Pons (tissue), 1 donor: ENCODE results near the gene DNAJC11.
"Not testable (repeated sequence)": the region's sequence is repeated elsewhere in the genome, so short reads cannot be mapped to it uniquely, and the experiment has no call there.

ENCODE experiments used
- DNase-seq: peaks from one replicate; pipeline ENCODE4 v3.0.0-alpha.2; 2016; ENCODE audit warnings: low spot score

DNAJC11 gene, protein sequence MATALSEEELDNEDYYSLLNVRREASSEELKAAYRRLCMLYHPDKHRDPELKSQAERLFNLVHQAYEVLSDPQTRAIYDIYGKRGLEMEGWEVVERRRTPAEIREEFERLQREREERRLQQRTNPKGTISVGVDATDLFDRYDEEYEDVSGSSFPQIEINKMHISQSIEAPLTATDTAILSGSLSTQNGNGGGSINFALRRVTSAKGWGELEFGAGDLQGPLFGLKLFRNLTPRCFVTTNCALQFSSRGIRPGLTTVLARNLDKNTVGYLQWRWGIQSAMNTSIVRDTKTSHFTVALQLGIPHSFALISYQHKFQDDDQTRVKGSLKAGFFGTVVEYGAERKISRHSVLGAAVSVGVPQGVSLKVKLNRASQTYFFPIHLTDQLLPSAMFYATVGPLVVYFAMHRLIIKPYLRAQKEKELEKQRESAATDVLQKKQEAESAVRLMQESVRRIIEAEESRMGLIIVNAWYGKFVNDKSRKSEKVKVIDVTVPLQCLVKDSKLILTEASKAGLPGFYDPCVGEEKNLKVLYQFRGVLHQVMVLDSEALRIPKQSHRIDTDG

GRCh38 chr1:6701437-6702153 lies at the start of gene DNAJC11:
Gene DNAJC11 (minus strand): TSS chr1:6701816. CDS start chr1:6701800, 16 bp downstream.
- DNase-seq = peak; percentile 82

DNA sequence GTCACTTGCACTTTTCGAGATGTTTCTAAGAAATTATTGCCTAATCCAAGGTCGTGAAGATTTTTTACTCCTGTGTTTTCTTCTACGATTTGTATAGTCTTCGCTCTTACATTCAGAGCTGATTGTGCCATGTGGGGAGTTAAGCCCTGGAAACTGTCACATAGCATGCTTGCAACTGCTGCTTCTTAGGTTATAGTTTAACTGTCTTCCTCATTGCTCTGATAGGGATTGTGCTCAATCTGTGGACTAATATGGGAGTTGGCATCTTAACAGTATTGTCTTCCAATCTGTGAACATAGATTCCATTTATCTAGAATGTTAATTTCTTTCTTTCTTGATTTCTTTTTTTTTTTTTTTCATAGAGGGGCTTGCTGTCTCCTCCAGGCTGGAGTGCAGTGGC lies 48.9 kb upstream of the DNAJC11 start:
- DNase-seq = no peak

DNA sequence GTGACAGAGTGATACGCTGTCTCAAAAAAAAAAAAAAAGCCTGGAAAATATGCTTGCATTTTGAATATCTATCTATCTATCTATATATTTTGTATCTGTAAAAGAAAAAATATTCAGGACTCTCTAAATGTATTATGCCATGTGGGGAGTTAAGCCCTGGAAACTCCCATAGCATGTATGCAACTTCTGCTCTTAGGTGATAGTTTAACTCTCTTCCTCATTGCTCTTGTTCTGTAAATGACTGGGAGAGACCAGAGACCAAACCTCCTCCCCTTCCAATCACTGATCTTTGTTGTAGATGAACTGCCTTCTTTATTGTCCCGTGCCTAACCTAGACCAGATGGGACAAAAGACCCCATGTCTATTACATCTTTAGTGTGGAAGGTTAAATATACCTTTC lies 46.1 kb upstream of the DNAJC11 start:
- DNase-seq = no peak

GRCh38 chr1:6745073-6745472 lies 43.5 kb upstream of the DNAJC11 start:
- DNase-seq = no peak

DNA sequence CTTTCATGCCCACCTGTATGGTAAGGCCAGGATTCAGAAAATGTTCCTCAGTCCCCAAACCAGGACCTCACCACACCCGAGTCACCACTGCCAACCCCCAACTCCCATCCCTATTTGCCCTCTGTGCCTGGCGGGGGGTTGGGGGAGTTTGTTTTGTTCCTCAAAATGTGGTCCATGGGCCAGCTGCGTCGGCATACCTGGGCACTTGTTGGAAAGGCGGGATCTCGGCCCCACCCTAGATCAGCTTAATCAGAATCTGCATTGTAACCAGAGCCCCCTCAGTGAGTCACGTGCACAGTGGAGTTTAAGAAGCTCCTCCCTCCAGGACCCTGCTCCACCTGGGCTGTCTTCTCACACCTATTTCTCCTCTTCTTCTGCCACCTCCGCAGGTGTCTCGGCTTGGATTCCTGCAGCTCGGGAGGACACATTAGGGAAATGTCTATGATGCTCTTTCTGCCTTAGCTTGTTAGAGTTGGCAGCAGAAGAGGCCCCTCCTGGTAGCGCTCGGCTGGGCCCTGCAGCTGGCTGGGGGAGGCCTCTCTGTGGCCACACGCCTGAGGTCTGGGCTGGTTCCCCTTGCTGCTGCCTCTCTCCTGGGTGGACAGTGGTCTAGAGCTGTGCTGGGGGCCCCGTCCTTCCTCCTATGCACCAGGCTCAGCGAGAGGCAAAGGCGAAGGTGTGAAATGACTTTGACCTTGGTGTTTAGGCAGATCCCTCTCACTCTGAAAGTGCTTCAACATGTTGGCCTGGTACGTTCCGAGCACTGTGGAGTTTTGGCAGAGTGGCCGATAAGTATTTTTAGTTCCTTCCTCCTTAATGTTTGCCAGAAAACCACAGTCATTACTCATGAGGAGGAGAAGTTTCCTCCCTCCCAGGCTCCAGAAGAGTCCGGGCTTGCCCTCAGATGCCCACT lies 41.8 kb upstream of the DNAJC11 start:
- DNase-seq = peak; percentile 80

DNA sequence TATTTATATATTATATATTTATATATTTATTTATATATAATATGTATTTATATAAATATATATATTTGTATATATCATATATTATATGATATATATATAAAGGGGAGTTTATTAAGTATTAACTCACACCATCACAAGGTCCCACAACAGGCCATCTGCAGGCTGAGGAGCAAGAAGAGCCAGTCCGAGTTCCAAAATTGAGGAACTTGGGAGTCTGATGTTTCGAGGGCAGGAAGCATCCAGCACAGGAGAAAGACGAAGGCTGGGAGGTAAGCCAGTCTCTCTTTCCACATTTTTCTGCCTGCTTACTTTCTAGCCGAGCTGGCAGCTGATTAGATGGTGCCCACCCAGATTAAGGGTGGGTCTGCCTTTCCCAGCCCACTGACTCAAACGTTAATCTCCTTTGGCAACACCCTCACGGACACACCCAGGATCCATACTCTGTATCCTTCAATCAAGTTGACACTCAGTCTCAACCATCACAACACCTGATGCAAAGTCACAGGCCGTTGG lies 41.1 kb upstream of the DNAJC11 start:
- not testable (repeated sequence) for DNase-seq

GRCh38 chr1:6738987-6739676 lies 37.5 kb upstream of the DNAJC11 start:
- no peak for DNase-seq

GRCh38 chr1:6732942-6733341 lies 31.3 kb upstream of the DNAJC11 start:
- DNase-seq = no peak

DNA sequence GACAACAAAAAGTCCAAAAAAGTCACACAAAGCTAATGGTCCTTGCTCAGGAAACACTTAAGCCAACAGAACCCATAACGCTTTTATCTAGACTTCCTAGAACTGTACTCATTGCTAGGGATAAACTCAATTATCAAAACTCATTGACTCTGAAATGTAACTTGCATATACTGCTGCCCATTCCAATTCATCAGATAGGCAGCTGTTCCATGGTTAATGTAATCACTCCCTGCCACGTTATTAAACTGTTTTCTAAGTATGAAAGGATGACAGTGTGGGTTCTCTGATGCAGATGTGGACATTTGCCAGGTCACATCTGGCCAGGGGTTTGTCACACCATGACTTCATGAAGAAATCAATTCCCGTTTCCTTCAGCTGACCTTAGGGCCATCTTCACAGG lies 30.3 kb upstream of the DNAJC11 start:
- DNase-seq = no peak

DNA sequence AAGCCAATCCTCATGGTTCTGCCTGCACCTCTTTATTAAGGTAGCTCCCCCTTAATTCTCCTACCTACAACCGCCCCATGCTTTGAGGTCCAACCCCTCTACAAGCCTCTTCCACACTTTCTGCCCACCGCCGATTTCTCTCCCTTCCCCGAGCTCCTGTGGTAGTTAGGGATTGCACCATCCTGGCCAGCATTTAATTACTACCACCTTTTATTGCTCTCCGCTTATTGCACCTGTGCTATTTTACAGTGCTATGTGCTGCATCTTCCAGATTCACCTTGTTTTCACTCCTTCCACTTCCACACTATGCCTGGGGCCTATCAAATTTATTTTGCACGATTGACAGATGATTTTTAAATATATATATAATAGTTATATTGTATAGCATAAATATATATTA lies 29.3 kb upstream of the DNAJC11 start:
- DNase-seq = no peak

DNA sequence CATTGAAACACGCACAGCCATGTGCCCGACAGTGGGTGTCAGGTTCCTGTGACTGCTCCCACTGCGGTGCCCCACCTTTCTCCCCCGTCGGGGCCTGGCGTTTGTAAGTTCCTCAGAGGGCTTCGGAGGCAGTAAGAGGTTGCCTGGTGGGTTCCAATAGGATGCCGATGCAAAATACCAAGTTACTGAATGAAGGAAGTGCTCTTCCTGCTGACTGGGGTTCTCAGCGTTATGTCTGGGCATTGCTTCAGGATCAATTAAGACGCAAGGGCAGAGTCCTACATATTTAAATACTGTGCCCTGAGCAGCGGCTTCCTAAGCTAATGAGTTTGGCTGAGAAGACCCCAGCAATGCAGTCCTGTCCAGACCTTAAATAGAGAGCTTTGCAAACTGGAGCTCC lies 28.9 kb upstream of the DNAJC11 start:
- DNase-seq = no peak

DNA sequence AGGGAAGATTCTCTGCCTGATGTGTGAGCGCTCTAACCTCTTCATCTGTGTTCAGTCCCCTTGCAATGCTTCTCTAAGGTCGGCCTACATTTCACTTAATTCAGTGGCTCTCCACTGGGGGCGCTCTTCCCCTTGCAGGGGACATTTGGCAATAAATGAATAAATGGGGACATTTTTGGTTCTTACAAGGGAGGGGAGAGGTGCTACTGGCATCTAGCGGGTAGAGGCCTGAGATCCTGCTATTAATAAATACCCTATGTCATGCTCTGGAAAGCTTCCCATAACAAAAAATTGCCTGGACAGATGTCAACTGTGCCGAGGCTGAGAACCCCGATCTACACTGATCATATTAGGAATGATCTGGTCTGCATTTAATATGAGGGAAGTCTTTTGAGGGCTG lies 25.9 kb upstream of the DNAJC11 start:
- peak; percentile 65 for DNase-seq

- DNase-seq = no peak
Measured at GRCh38 chr1:6726253-6726652, 24.6 kb upstream of the DNAJC11 start.

DNA sequence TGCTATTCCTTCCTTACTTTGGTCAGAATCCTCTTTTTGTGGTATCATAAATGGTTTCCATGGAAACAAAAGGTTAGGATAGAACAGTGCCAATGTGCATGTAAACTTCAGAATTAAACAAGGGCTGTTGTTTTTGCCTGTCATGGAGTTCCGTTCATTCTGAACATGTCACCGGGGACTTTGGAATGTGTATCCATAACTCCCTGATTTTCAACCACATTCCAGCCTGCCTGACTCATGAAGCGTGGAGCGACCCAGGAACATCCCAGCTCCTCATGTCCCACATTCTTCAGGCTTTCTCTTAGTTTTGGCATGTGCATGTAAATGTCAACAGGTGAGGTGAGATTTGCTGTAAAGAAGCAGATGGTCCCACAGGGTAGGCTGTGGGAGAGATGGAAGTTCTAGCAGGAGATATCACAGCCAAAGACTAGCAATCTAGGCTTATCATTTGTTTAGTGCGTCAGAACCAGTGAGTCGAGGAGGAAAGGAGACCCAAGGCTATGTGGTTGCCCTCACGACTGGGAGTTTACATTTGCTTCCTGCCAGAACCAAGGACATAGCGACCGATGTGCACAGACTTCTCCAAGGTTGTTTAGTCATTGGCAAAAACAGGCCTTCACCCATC lies 23.0 kb upstream of the DNAJC11 start:
- no peak for DNase-seq

DNA sequence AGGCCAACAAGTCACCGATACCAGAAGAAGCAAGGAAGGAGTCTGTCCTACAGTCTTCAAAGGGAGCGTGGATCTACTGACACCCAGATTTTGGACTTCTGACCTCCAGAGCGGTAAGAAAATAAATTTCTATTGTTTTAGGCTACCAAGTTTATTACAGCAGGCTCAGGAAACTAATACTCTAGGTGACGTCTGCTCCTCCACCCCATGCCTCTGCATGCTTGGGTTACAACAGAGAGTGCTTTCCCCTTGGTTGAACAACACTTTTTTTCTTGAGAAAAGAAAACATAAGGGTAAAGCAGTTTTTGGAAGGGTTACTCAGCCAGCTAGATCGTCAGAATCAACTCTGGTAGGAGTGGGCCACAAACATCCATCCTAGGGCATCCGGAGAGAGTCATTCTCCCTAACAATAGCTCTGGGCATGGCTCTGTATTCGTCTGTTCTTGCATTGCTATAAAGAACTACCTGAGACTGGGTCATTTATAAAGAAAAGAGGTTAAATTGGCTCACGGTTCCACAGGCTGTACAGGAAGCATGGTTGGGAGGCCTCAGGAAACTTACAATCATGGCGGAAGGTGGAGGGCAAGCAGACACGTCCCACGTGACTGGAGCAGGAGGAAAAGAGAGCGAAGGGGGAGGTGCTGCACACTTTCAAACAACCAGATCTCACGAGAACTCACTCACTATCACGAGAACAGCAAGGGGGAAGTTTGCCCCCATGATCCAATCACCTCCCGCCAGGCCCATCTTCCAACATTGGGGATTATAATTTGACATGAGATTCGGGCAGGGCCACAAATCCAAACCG lies 22.2 kb upstream of the DNAJC11 start:
- DNase-seq = no peak

DNA sequence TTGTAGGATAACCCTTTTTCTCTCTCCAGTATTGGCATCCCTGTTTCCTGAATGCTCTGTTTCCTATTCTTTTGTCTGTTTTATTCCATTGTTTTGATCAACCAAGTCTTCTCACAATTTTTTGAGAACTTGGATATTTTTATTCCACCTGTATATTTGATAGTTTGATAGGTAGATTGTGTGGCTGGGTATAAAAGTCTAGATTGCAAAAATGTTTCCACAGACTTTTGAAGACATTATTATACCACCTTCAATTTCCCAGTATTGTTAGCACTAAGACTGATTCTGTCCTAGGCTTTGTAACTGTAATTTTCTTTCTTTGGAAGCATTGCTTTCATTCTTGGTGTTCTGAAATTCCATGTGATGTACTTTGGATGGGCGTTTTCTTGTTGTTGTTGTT lies 9.6 kb upstream of the DNAJC11 start:
- no peak for DNase-seq

DNA sequence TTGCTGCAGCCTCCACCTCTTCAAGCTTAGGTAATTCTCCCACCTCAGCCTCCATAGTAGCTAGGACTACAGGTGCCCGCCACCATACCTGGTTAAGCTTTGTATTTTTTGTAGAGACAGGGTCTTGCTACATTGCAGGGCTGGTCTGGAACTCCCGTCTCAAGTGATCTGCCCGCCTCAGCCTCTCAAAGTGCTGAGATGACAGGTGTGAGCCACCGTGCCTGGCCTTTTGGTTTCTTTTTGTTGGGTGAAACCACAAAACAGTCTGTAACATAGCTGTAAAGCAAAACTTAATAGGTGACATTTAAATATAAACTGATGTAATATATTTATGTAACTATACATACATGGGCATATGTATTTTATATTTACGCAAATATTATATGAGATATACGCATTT lies 3.1 kb upstream of the DNAJC11 start:
- DNase-seq = no peak

DNA sequence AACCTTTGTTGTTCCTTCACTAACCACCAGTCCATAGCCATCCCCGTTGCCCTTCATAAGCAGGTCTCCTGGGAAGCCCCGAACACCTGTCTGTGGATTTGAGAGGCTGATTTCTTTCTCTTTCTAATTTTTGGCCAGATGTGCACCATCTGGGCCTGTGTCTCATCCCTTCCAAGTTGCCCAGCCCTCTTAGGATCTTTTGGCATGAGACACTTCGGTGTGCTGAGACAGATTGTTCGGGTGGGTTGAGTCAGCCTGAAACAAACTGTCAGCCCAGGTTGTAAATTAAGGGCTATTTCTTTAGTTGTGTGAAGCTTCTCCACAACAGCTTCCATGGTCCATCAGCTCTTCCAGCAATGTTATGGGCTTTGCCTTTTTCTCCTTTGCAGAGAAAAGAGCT lies 1.4 kb upstream of the DNAJC11 start:
- DNase-seq = no peak

DNA sequence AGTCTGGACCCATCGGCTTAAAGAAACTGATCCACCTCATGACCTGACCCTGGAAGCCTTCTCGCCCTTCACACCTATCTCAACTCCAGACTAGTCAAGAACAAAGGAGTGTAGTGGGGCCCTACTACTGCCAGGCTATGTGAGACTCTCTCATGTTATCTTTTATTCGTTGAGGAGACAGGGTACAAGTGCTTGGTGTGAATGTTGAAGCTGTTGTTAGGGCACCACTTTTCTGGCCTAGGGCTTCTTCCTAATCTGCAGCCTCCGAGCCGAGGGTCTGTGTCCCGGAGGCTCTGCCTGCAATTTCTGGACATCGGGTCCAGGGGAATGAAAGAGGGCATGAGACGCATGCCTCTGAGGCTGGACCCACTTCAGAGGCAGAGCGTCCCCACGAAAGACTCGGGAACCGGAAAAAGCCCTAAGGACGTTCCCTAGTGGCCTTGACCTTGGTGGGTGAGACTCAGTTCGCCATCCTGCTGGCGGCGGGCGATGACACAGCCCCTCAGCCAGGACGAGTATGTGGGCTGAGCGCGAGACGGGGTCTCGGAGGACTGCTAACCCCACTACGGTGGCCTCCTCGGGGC lies 671 bp downstream of the DNAJC11 start:
- no peak for DNase-seq

- DNase-seq = not testable (repeated sequence)
Measured at GRCh38 chr1:6699915-6700314, 1.7 kb downstream of the DNAJC11 start.
